BLaER1 treated with 17β-estradiol and CSF1 and Interleukin-3, amounts not matched to agents 10 nM and 100 nM (cell line): Measurements from ENCODE around the gene CHCHD6.

ENCODE experiments used
- H3K27ac ChIP-seq, 11 experiments: shearing (Covaris generic); formaldehyde crosslinking; 2 replicates each; pipeline ENCODE4 v1.8.1; 2022
- H3K27me3 ChIP-seq, 11 experiments: shearing (Covaris generic); formaldehyde crosslinking; 2 replicates each; pipeline ENCODE4 v1.8.1; 2022
- H3K36me3 ChIP-seq, 11 experiments: shearing (Covaris generic); formaldehyde crosslinking; 2 replicates each; pipeline ENCODE4 v1.8.1; 2022
- H3K4me1 ChIP-seq, 10 experiments: shearing (Covaris generic); formaldehyde crosslinking; 2 replicates each; pipeline ENCODE4 v1.8.1; 2022
- H3K4me2 ChIP-seq, 11 experiments: shearing (Covaris generic); formaldehyde crosslinking; 2 replicates each; pipeline ENCODE4 v1.8.1; 2022
- H3K4me3 ChIP-seq, 10 experiments: shearing (Covaris generic); formaldehyde crosslinking; 2 replicates each; pipeline ENCODE4 v1.8.1; 2022
- H3K9ac ChIP-seq, 11 experiments: shearing (Covaris generic); formaldehyde crosslinking; 2 replicates each; pipeline ENCODE4 v1.8.1; 2022
- H3K9me3 ChIP-seq, 11 experiments: shearing (Covaris generic); formaldehyde crosslinking; replicated peaks in 1 of 11; 2 replicates each; pipeline ENCODE4 v1.8.1; 2022
- H4K20me1 ChIP-seq, 11 experiments: shearing (Covaris generic); formaldehyde crosslinking; 2 replicates each; pipeline ENCODE4 v1.8.1; 2022
- Cebpa-rat ChIP-seq, 11 experiments: shearing (Covaris generic); IDR thresholded peaks; 2 replicates each; pipeline ENCODE4 v1.8.1; 2022

The CHCHD6 gene

GRCh38 chr3:126938520-126939337, 234.7 kb downstream of the CHCHD6 start:
- Histone ChIP-seq H3K27ac (no peak overlapping the region), H3K27me3 (peaks cover 0 to 48% (median 0%) of the 10 kb centered on the region in 11 experiments; a peak in 7 of 22 replicates), H3K4me1 (peaks cover 21 to 69% (median 45%) of the 10 kb centered on the region in 10 experiments)

GRCh38 chr3:126939338-126939718, 235.3 kb downstream of the CHCHD6 start:
- no peak overlapping the region for H3K4me3 ChIP-seq
- no peak for TF ChIP-seq Cebpa-rat (IDR thresholded peaks at IDR 0.05)
- peaks cover 0 to 60% (median 4%) of the 10 kb centered on the region in 11 experiments; a peak in 10 of 22 replicates for H4K20me1 ChIP-seq
- peaks cover 21 to 74% (median 45%) of the 10 kb centered on the region in 10 experiments for H3K4me1 ChIP-seq
- H3K36me3 ChIP-seq = no peaks in the 10 kb centered on the region
- H3K27me3 ChIP-seq = peaks cover 0 to 45% (median 0%) of the 10 kb centered on the region in 11 experiments; a peak in 7 of 22 replicates
- H3K4me2 ChIP-seq = peak overlapping the region in 9 of 11 experiments; percentile 16 to 83 (median 71); a peak in 18 of 22 replicates
- no peaks in the 10 kb centered on the region for H3K9me3 ChIP-seq
- no peak overlapping the region for H3K27ac ChIP-seq
- no peak overlapping the region for H3K9ac ChIP-seq

More at GRCh38 chr3:126938520-126939337, 234.7 kb downstream of the CHCHD6 start:
- Histone ChIP-seq H4K20me1 (peaks cover 0 to 61% (median 4%) of the 10 kb centered on the region in 11 experiments; a peak in 10 of 22 replicates), H3K9me3 (no peaks in the 10 kb centered on the region), H3K36me3 (no peaks in the 10 kb centered on the region), H3K4me2 (peak overlapping the region in 9 of 11 experiments; percentile 16 to 83 (median 71); a peak in 18 of 22 replicates), H3K4me3 (no peak overlapping the region), H3K9ac (no peak overlapping the region)
- no peak for TF ChIP-seq Cebpa-rat (IDR thresholded peaks at IDR 0.05)

GRCh38 chr3:126939733-126940132, 235.7 kb downstream of the CHCHD6 start:
- H3K27ac ChIP-seq = no peak overlapping the region
- TF ChIP-seq Cebpa-rat (IDR thresholded peaks at IDR 0.05) = no peak

GRCh38 chr3:126941721-126942270, 237.8 kb downstream of the CHCHD6 start:
- Histone ChIP-seq H3K4me3 (no peak overlapping the region), H3K36me3 (no peaks in the 10 kb centered on the region), H3K4me1 (peaks cover 10 to 72% (median 41%) of the 10 kb centered on the region in 10 experiments; a peak in 19 of 20 replicates), H3K9me3 (no peaks in the 10 kb centered on the region), H3K9ac (no peak overlapping the region), H3K27me3 (peaks cover 0 to 44% (median 0%) of the 10 kb centered on the region in 11 experiments; a peak in 7 of 22 replicates), H3K27ac (no peak overlapping the region), H3K4me2 (peak overlapping the region in 10 of 11 experiments; percentile 19 to 75 (median 69); a peak in 19 of 22 replicates), H4K20me1 (peaks cover 0 to 65% (median 4%) of the 10 kb centered on the region in 11 experiments; a peak in 8 of 22 replicates)
- TF ChIP-seq Cebpa-rat (IDR thresholded peaks at IDR 0.05) = no peak

More at GRCh38 chr3:126939733-126940132, 235.7 kb downstream of the CHCHD6 start:
- Histone ChIP-seq H3K4me3 (no peak overlapping the region), H3K9me3 (no peaks in the 10 kb centered on the region), H3K36me3 (no peaks in the 10 kb centered on the region), H3K4me2 (peak overlapping the region in 9 of 11 experiments; percentile 16 to 83 (median 71); a peak in 18 of 22 replicates), H3K4me1 (peaks cover 21 to 77% (median 45%) of the 10 kb centered on the region in 10 experiments), H4K20me1 (peaks cover 0 to 63% (median 4%) of the 10 kb centered on the region in 11 experiments; a peak in 9 of 22 replicates), H3K27me3 (peaks cover 0 to 45% (median 0%) of the 10 kb centered on the region in 11 experiments; a peak in 7 of 22 replicates), H3K9ac (no peak overlapping the region)

GRCh38 chr3:126944089-126944965, 240.3 kb downstream of the CHCHD6 start:
- Histone ChIP-seq H3K4me1 (peaks cover 23 to 70% (median 39%) of the 10 kb centered on the region in 10 experiments), H3K9me3 (no peaks in the 10 kb centered on the region), H3K4me2 (peak overlapping the region in 4 of 11 experiments; percentile 7 to 8 (median 8); a peak in 2 of 22 replicates), H4K20me1 (peaks cover 0 to 69% (median 6%) of the 10 kb centered on the region in 11 experiments; a peak in 8 of 22 replicates), H3K27ac (no peak overlapping the region), H3K4me3 (no peak overlapping the region), H3K36me3 (peaks cover 0 to 5% (median 0%) of the 10 kb centered on the region in 11 experiments; a peak in 3 of 22 replicates), H3K9ac (no peak overlapping the region), H3K27me3 (peaks cover 0 to 23% (median 0%) of the 10 kb centered on the region in 11 experiments; a peak in 2 of 22 replicates)
- TF ChIP-seq Cebpa-rat (IDR thresholded peaks at IDR 0.05) = no peak

- no peak for TF ChIP-seq Cebpa-rat (IDR thresholded peaks at IDR 0.05)
- Histone ChIP-seq H3K4me3 (no peak overlapping the region), H4K20me1 (peaks cover 0 to 75% (median 13%) of the 10 kb centered on the region in 11 experiments; a peak in 8 of 22 replicates)
Measured at GRCh38 chr3:126945171-126945721, 241.2 kb downstream of the CHCHD6 start.

GRCh38 chr3:126945891-126946290, 241.9 kb downstream of the CHCHD6 start:
- H4K20me1 ChIP-seq = peaks cover 0 to 79% (median 13%) of the 10 kb centered on the region in 11 experiments; a peak in 9 of 22 replicates
- no peaks in the 10 kb centered on the region for H3K9me3 ChIP-seq
- H3K9ac ChIP-seq = no peak overlapping the region
- H3K4me3 ChIP-seq = no peak overlapping the region
- no peak overlapping the region for H3K27ac ChIP-seq
- peaks cover 0 to 5% (median 0%) of the 10 kb centered on the region in 11 experiments; a peak in 3 of 22 replicates for H3K36me3 ChIP-seq
- peaks cover 28 to 68% (median 43%) of the 10 kb centered on the region in 10 experiments for H3K4me1 ChIP-seq
- TF ChIP-seq Cebpa-rat (IDR thresholded peaks at IDR 0.05) = no peak
- H3K27me3 ChIP-seq = peaks cover 0 to 22% (median 0%) of the 10 kb centered on the region in 11 experiments; a peak in 2 of 22 replicates
- 0 out of 22 replicates have a peak overlapping the region, but pooled peaks of 1 of the 11 experiments have one; percentile 7 for H3K4me2 ChIP-seq

More at GRCh38 chr3:126945171-126945721, 241.2 kb downstream of the CHCHD6 start:
- no peak overlapping the region for H3K27ac ChIP-seq
- H3K4me1 ChIP-seq = peaks cover 28 to 70% (median 41%) of the 10 kb centered on the region in 10 experiments
- H3K36me3 ChIP-seq = peaks cover 0 to 5% (median 0%) of the 10 kb centered on the region in 11 experiments; a peak in 3 of 22 replicates
- peaks cover 0 to 22% (median 0%) of the 10 kb centered on the region in 11 experiments; a peak in 2 of 22 replicates for H3K27me3 ChIP-seq
- H3K4me2 ChIP-seq = no peak overlapping the region
- no peak overlapping the region for H3K9ac ChIP-seq
- H3K9me3 ChIP-seq = no peaks in the 10 kb centered on the region
